Stimulated activated CD4-positive, alpha-beta T cell treated with anti-CD3 and anti-CD28 coated beads, Interleukin-4, amount 100 ng/mL, for 4 hours (primary cell): ENCODE results near the gene CACNB4.
"Not testable (repeated sequence)": the region's sequence is repeated elsewhere in the genome, so short reads cannot be mapped to it uniquely, and the experiment has no call there.

Experiments used
- DNase-seq, 2 experiments: peaks; one replicate each; pipeline ENCODE4 v3.0.0-alpha.2; 2020

The CACNB4 gene

DNA sequence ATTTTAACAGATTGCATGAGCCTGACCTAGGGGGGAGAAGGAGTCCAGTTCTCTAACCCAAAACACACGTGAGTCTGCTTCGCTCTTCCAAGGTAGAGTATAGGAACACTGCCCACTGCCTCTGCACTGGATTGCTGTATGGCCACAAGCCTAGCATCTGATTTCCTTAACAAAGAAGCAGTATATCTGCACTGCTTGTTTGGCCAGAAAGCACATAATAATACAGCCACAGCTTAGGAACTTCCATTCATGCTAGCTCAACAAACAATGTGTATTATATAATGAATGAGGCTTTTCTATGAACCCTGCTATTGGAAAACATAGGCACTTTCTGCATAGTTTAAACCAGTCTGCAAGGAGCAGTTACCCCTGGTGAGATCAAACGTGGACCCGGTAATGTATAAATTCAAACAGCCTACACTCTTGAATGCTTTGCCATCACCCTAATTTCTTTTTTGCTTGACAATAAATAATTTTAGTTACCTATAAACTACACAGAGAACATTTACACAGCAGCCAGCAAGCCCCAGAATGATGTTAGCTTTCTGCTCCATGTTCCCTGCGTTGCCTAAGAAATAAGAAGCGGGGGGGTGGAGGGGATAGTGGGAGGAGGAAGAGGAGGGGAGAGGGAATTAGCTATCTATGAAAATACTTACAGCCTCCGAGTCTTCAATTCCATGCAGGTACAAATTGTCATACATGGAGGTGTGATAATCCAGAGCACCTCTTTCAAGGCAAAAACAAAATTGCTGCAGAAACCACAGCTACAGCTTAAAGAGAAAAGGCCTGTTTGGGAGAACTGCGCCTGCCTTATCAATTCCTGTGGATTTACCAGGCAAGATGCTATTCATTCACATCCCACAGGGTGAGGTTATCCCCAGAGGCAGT lies 125.6 kb downstream of the CACNB4 start:
- no peak for DNase-seq

GRCh38 chr2:151972241-151973012 lies 126.4 kb downstream of the CACNB4 start:
- DNase-seq, result no peak

- no peak for DNase-seq
Observed at GRCh38 chr2:151971301-151972051, 127.4 kb downstream of the CACNB4 start.

- no peak for DNase-seq
Observed at GRCh38 chr2:151968770-151969470, 129.9 kb downstream of the CACNB4 start.

GRCh38 chr2:151967829-151968722 lies 130.8 kb downstream of the CACNB4 start:
- DNase-seq, result no peak

DNA sequence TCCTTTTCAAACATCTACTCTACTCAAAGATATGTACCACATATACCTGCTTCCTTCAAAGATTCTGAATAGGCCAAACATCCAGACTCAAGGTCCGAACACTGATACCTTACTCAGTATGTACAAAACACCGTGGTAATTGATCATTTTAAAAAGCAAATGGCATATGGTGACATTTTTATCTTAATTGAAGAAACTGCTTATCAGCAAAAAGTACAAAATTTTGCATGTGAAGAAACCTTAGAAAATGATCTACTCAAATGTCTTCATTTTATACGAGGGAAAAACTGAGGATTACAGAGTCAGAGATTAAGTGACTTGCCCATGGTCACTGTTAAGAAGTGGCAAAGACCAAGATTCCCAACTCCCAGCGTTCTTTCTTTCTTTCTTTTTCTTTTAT lies 133.0 kb downstream of the CACNB4 start:
- DNase-seq, result no peak

DNA sequence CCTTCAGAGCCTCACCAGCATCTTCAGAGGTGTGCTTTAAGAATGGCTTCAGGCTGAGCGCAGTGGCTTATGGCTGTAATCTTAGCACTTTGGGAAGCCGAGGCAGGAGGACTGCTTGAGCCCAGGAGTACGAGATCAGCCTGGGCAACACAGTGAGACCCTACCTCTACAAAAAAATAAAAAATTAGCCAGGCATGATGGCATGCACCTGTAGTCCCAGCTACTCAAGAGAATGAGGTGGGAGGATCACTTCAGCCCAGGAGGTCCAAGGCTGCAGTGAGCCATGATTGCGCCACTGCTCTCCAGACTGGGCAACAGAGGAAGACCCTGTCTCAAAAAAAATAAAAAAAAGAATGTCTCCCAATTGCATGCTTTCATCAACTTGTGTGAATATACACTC lies 137.3 kb downstream of the CACNB4 start:
- no peak for DNase-seq

DNA sequence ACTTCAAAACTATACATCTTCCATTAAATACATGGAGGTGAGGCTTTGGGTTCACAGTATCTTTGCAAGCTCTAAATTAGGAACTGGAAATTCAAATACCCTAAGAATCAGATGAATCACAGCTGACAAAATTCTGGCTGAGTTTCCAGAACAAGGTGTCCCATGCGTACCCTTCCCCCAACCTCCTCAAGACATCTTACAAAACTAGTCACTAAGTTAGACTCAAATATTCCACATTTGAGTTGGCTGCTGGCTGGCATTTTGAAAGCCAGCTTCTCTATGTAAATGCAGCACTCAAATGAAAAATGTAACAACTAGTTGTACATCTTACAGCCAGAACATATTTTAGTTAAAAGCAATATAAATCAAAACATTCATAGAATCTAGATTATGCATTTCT lies 139.6 kb downstream of the CACNB4 start:
- no peak for DNase-seq

DNA sequence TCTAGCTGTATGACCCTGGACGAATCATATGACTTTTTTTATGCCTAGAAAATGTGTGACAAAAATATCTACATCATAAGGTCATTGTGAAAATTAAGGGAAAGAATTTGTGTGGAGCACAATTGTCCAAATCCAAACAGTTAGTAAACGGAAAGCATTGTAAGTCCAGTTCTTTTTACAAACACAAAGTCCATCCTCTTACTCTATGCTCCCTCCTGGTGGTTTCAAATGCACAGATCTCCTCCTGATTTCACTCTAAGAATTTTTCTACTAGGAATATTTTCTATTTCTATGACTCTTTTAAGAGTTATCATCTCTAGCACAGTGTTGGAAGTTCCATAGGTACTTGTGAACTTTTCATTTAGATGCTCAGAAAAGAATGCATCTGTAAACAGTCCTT lies 145.4 kb downstream of the CACNB4 start:
- no peak for DNase-seq

GRCh38 chr2:151952691-151953456 lies 146.0 kb downstream of the CACNB4 start:
- no peak for DNase-seq

DNA sequence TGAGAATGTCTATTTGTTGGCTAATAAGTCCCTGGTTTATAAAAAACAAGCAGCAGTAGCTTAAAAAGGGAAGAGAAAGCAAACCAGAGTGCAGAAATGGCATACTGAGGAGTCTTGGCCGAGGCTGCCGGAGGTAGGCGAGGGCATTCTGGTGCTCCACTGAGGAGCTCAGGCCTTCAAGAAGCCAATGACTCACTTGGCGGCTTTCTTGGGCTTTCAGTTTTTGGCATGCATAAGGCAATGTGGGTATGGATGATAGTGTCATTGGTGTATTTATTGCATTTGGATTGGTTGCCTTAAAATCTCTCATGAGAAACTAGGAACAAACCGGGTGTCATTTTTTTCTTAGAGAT lies 151.1 kb downstream of the CACNB4 start:
- no peak for DNase-seq

- DNase-seq, result peak in 1 of 2 experiments; percentile 2
Observed at GRCh38 chr2:151946899-151947812, 151.7 kb downstream of the CACNB4 start.

- DNase-seq, result no peak
Observed at GRCh38 chr2:151946250-151946884, 152.5 kb downstream of the CACNB4 start.

DNA sequence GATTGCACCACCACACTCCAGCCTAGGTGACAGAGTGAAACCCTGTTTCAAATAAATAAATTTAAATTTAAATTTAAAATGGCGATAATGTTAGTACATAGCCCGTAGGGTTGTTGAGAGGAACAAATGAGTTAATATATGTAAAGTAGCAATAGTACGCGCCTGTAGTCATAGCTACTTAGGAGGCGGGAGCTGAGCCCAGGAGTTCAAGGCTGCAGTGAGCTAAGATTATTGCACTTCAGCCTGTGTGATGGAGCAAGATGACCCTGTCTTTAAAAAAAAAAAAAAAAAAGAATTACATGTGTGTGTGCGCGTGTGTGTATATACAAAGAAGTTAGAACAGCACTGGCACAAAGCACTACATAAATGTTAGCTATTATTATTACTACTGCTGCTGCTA lies 153.2 kb downstream of the CACNB4 start:
- no peak for DNase-seq

DNA sequence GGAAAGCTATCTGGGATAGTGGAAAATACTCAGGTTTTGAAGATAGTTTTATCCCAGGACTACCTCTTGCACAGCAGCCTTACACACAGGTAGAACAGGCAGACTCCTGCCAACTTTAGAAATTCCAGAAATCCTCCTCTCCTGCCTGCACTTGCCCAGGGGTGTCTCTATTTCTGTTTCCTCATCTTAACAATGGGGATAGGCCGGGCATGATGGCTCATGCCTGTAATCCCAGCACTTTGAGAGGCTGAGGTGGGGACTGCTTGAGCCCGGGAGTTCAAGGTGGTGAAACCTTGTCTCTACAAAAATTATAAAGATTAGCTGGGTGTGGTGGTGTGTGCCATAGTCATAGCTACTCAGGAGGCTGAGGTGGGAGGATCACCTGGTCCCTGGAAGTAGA lies 153.7 kb downstream of the CACNB4 start:
- DNase-seq, result no peak

- no peak for DNase-seq
Observed at GRCh38 chr2:151943461-151943860, 155.4 kb downstream of the CACNB4 start.

- DNase-seq, result not testable (repeated sequence)
Observed at GRCh38 chr2:151942540-151943205, 156.2 kb downstream of the CACNB4 start.

DNA sequence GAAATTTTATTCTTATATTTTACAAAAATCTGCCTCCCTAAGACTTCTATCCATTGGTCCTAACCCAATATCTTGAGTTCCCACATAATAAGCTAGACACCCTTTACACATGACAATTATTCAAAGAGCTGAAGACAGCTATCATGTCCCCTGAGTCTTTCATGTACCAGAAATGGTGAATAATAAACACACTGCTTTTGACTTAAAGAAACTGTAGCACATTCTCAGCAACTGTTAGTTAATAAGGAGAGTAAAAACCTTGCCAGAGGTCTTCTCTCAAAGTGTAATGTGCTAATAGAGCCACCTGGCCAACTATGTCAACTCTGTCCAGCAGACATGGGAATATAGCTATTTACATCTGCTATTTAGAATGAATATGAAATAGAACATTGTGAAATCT lies 160.9 kb downstream of the CACNB4 start:
- DNase-seq, result no peak

DNA sequence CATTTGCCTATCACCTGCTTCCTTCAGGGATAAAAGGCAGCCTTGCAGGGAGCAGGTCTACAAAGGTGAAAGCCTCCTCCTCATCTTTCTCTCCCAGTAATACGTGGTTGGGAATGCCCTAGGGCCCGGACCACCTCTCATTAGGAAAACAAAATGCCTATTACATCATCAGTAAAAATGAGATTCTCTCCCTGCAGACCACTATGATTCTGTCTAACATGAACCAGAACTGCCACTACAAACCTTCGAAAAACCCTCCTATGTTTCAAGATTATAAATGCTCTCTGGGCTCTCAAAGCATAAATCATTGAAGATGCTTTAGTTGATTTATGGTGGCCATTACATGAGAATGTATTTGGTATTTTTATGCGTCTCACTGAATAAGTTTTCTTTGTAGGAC lies 162.2 kb downstream of the CACNB4 start:
- DNase-seq, result no peak
